Endothelial cell of umbilical vein (primary cell): Measurements from ENCODE around the gene KLHL1. TPM values are rescaled to one million over a fixed set of nuclear protein-coding genes. Genes with fewer than 3 reads are reported as not detected.

Source experiments
- BruUV-seq: library from RNA; stranded (reverse); fragments of 400-500 nt; replicated peaks from 2 replicates; lab custom pipeline; 2021; lab: Mats Ljungman, UMichigan
- CTCF ChIA-PET: fragments of 300-600, 350-600 bp; sonication (Branson Sonifier 250); formaldehyde crosslinking; loops from one replicate; lab custom pipeline; 2021; ENCODE audit warnings: antibody characterized with exemption, inconsistent platforms; lab: Charles Lee
- POLR2A ChIA-PET: fragments of 300-600, 350-600 bp; sonication (Branson Sonifier 250); formaldehyde crosslinking; loops from one replicate; lab custom pipeline; 2021; ENCODE audit warnings: antibody characterized with exemption, inconsistent platforms; lab: Charles Lee
- DNase-seq: peaks from one replicate; pipeline ENCODE4 v3.0.0-alpha.2; 2011; ENCODE audit warnings: low read depth, low spot score
- FAIRE-seq: peaks from 2 replicates; lab custom pipeline; 2011; peaks lifted over from hg19 to GRCh38; lab: Jason Lieb, UNC
- H2AFZ ChIP-seq: 2 replicates; pipeline ENCODE4 v1.6.0; 2012; ENCODE audit warnings: low read depth, low read length, control low read depth, inconsistent platforms
- H3K27ac ChIP-seq: 2 replicates; pipeline ENCODE4 v1.5.1; 2011; ENCODE audit warnings: low read depth, mild to moderate bottlenecking, control low read depth, low read length, moderate library complexity; ENCODE audit not compliant: insufficient read depth
- H3K27me3 ChIP-seq, 2 experiments: 2 replicates each; pipeline versions ENCODE4 v1.6.0 to v1.6.1; 2011; ENCODE audit warnings: low read length in 2 of 2, mixed read lengths in 1 of 2; ENCODE audit not compliant: control insufficient read depth in 2 of 2, insufficient read depth in 2 of 2
- H3K36me3 ChIP-seq, 2 experiments: 2 replicates in 1 of 2; 3 replicates in 1 of 2; pipeline ENCODE4 v1.5.1; 2011; ENCODE audit warnings: low read length in 2 of 2, mild to moderate bottlenecking in 1 of 2, moderate library complexity in 1 of 2; ENCODE audit not compliant: control insufficient read depth in 2 of 2, insufficient read depth in 2 of 2; ENCODE audit errors: extremely low read depth in 1 of 2
- H3K4me1 ChIP-seq: 3 replicates; pipeline ENCODE4 v1.5.1; 2011; ENCODE audit warnings: mild to moderate bottlenecking, low read length; ENCODE audit not compliant: control insufficient read depth, insufficient read depth; ENCODE audit errors: extremely low read depth
- H3K4me2 ChIP-seq: 2 replicates; pipeline ENCODE4 v1.6.1; 2011; ENCODE audit warnings: low read length, control low read depth, mixed read lengths; ENCODE audit not compliant: insufficient read depth
- H3K4me3 ChIP-seq, 3 experiments: fragments of 200-600 bp in 1 of 3; sonication (generic), shearing (Covaris generic) in 1 of 3; replicated peaks in 1 of 3; 2 replicates each; pipeline ENCODE4 v1.5.1; 2011 to 2016; ENCODE audit warnings: control low read depth in 3 of 3, low read length in 3 of 3, mild to moderate bottlenecking in 2 of 3, inconsistent platforms in 1 of 3, low read depth in 1 of 3, moderate library complexity in 1 of 3; ENCODE audit not compliant: insufficient read depth in 1 of 3
- H3K79me2 ChIP-seq: 2 replicates; pipeline ENCODE4 v1.6.0; 2012; ENCODE audit warnings: low read length, inconsistent platforms; ENCODE audit not compliant: control insufficient read depth, insufficient read depth
- H3K9ac ChIP-seq: replicated peaks from 2 replicates; pipeline ENCODE3; 2011; ENCODE audit warnings: low read length, control low read depth; ENCODE audit not compliant: insufficient read depth; ENCODE audit errors: extremely low read depth
- H3K9me1 ChIP-seq: replicated peaks from 3 replicates; pipeline ENCODE4 v1.6.0; 2011; ENCODE audit warnings: mild to moderate bottlenecking, low read length; ENCODE audit not compliant: control insufficient read depth, insufficient read depth; ENCODE audit errors: extremely low read depth
- H3K9me3 ChIP-seq: replicated peaks from 2 replicates; pipeline ENCODE4 v1.5.1; 2012; ENCODE audit warnings: low read length, inconsistent platforms; ENCODE audit not compliant: control insufficient read depth, insufficient read depth
- H4K20me1 ChIP-seq: replicated peaks from 2 replicates; pipeline ENCODE3; 2011; ENCODE audit warnings: mild to moderate bottlenecking, low read length; ENCODE audit not compliant: control insufficient read depth, insufficient read depth; ENCODE audit errors: extremely low read depth
- CTCF ChIP-seq, 2 donors: IDR thresholded peaks; 1 replicate in 1 of 2; 2 replicates in 1 of 2; pipeline ENCODE4 v1.5.1; 2011; ENCODE audit warnings: low read length in 2 of 2, mild to moderate bottlenecking in 2 of 2, moderate library complexity in 2 of 2, control low read depth in 1 of 2, inconsistent platforms in 1 of 2, low read depth in 1 of 2; ENCODE audit not compliant: insufficient read depth in 1 of 2; ENCODE audit errors: extremely low read depth in 1 of 2
- EZH2 ChIP-seq: IDR thresholded peaks from 2 replicates; pipeline ENCODE4 v1.6.1; 2012; ENCODE audit warnings: borderline replicate concordance, low read depth, mild to moderate bottlenecking, moderate library complexity, low read length, inconsistent platforms; ENCODE audit not compliant: severe bottlenecking
- FOS ChIP-seq: IDR thresholded peaks from 2 replicates; pipeline ENCODE4 v1.6.1; 2011; ENCODE audit warnings: mild to moderate bottlenecking, low read length, moderate library complexity, borderline replicate concordance; ENCODE audit not compliant: insufficient read depth
- GATA2 ChIP-seq: IDR thresholded peaks from 2 replicates; pipeline ENCODE4 v1.7.0; 2011; ENCODE audit warnings: low read depth, mild to moderate bottlenecking, moderate library complexity, mixed read lengths, low read length; ENCODE audit not compliant: insufficient read length, insufficient read depth
- JUN ChIP-seq: IDR thresholded peaks from 2 replicates; pipeline ENCODE4 v1.6.1; 2011; ENCODE audit warnings: borderline replicate concordance, low read depth; ENCODE audit not compliant: insufficient read length, insufficient read depth
- MAX ChIP-seq: IDR thresholded peaks from 2 replicates; pipeline ENCODE4 v1.6.1; 2011; ENCODE audit not compliant: insufficient read depth, insufficient read length
- MYC ChIP-seq: IDR thresholded peaks from one replicate; pipeline ENCODE4 v1.6.1; 2011; ENCODE audit warnings: mild to moderate bottlenecking, low read depth, low read length
- POLR2A ChIP-seq: IDR thresholded peaks from 2 replicates; pipeline ENCODE4 v1.6.1; 2012; ENCODE audit warnings: low read depth, mild to moderate bottlenecking, control low read depth, low read length
- POLR2AphosphoS5 ChIP-seq: IDR thresholded peaks from 2 replicates; pipeline ENCODE4 v1.6.1; 2012; ENCODE audit warnings: low read depth, mild to moderate bottlenecking, control low read depth, low read length, moderate library complexity; ENCODE audit not compliant: insufficient read depth
- dilution Hi-C: fragments of 300-500 bp; cut with MboI; formaldehyde crosslinking; loops from one replicate; pipeline ENCODE4 v1.15.0; 2019; ENCODE audit warnings: low sequenced_read_pairs; ENCODE audit not compliant: extremely low pct_ligation_motif_present
- intact Hi-C: fragments of 100-400 bp; cut with micrococcal nuclease; formaldehyde crosslinking; loops from one replicate; pipeline ENCODE4 v1.10.0; 2022
- polyA plus RNA-seq, 4 experiments: library from polyadenylated mRNA; depleted of rRNA in 3 of 4; stranded (reverse) in 3 of 4; unstranded in 1 of 4; fragments of >200 nt; gene quantifications; 2 replicates each; pipeline versions ENCODE4 v1.2.1 to v1.2.3, GENCODE V29; 2011 to 2012; ENCODE audit warnings: missing spikeins in 1 of 4
- total RNA-seq: library from RNA; stranded (reverse); gene quantifications from 2 replicates; pipeline ENCODE4 v1.2.3, GENCODE V29; 2021

The KLHL1 gene
- total and polyA plus RNA-seq, 2 donors (not counting 3 experiments of a cell fraction or from before 2014, with no cell fraction given), result not detected

- H3K4me1 ChIP-seq, result no peaks in the 10 kb centered on the region
- POLR2A ChIA-PET, result no interaction called here
- no peaks in the 10 kb centered on the region for H4K20me1 ChIP-seq
- FAIRE-seq, result no peak
- DNase-seq, result no peak
- dilution Hi-C loops, result no loop called here
- no peaks in the 10 kb centered on the region for H3K36me3 ChIP-seq
- H3K27ac ChIP-seq, result no peak overlapping the region
- H3K9me1 ChIP-seq, result no peaks in the 10 kb centered on the region
- no peak overlapping the region for H2AFZ ChIP-seq
- TF ChIP-seq GATA2 (no peak), POLR2A (no peak), MYC (no peak), POLR2AphosphoS5 (no peak), MAX (no peak), CTCF (IDR thresholded peaks at IDR 0.05; ENCODE audit: extremely low read depth in 1 of 2, insufficient read depth in 1 of 2, low read depth in 1 of 2, low read length in 2 of 2) (no peak), JUN (no peak), EZH2 (no peak), FOS (no peak)
- no TSS peak for BruUV-seq
- intact Hi-C loops, result no loop called here
- no peak overlapping the region for H3K4me3 ChIP-seq
- CTCF ChIA-PET, result no interaction called here
- H3K4me2 ChIP-seq, result no peak overlapping the region
- no peaks in the 10 kb centered on the region for H3K79me2 ChIP-seq
- H3K9me3 ChIP-seq, result no peaks in the 10 kb centered on the region
- H3K27me3 ChIP-seq, result no peaks in the 10 kb centered on the region
- no peak overlapping the region for H3K9ac ChIP-seq
Observed at GRCh38 chr13:69904784-69905183, 203.5 kb downstream of the KLHL1 start.
